ENCODE measurements around the gene SST.

SST gene

GRCh38 chr3:187626581-187626980 lies 43.6 kb downstream of the SST start:
- DNase-seq, result no peak

GRCh38 chr3:187624588-187624987 lies 45.6 kb downstream of the SST start:
- DNase-seq, result no peak

GRCh38 chr3:187623285-187623814 lies 46.8 kb downstream of the SST start:
- no peak for DNase-seq

GRCh38 chr3:187621881-187622280 lies 48.3 kb downstream of the SST start:
- no peak for DNase-seq

GRCh38 chr3:187619461-187619860 lies 50.7 kb downstream of the SST start:
- no peak for DNase-seq

All from activated CD4-positive, alpha-beta T cell treated with anti-CD3 and anti-CD28 coated beads for 1 hour (primary cell).